Measurements from ENCODE around the gene ZNF106. TPM values are rescaled to one million over a fixed set of nuclear protein-coding genes. Genes with fewer than 3 reads are reported as not detected.

The ZNF106 gene
- total RNA-seq, 6 donors from 2014 or later: 67.0 to 130 (median 93.0) TPM

GRCh38 chr15:42385206-42385979, 105.5 kb downstream of the ZNF106 start:
- no peak overlapping the region for H3K4me3 ChIP-seq
- WGBS, 2 donors: 48 to 57% methylated on average over 5 of the region's 5 CpGs
- peaks cover 0 to 9% (median 4%) of the 10 kb centered on the region in 4 donors for H3K36me3 ChIP-seq
- H3K9me3 ChIP-seq: no peaks in the 10 kb centered on the region
- DNase-seq (no peak), ATAC-seq (ENCODE audit: low FRiP score in 2 of 2) (no peak)
- no peaks in the 10 kb centered on the region for H3K27me3 ChIP-seq
- H3K4me1 ChIP-seq: peaks cover 15 to 25% (median 17%) of the 10 kb centered on the region in 4 donors
- H3K27ac ChIP-seq: peak overlapping the region; percentile 25 to 57 (median 48)
- no peak for TF ChIP-seq POLR2A (IDR thresholded peaks at IDR 0.05)
- TF ChIP-seq POLR2AphosphoS5 (IDR thresholded peaks at IDR 0.05): no peak
- TF ChIP-seq EP300 (IDR thresholded peaks at IDR 0.05): no peak
- peak in 4 of 6 experiments; percentile 14 to 32 (median 26) for TF ChIP-seq CTCF (IDR thresholded peaks at IDR 0.05)

GRCh38 chr15:42384597-42384996, 106.3 kb downstream of the ZNF106 start:
- Histone ChIP-seq H3K27me3 (no peaks in the 10 kb centered on the region), H3K4me1 (peaks cover 15 to 25% (median 17%) of the 10 kb centered on the region in 4 donors), H3K9me3 (no peaks in the 10 kb centered on the region), H3K4me3 (no peak overlapping the region), H3K36me3 (peaks cover 0 to 8% (median 3%) of the 10 kb centered on the region in 4 donors), H3K27ac (no peak overlapping the region)
- no peak for DNase-seq
- no peak for TF ChIP-seq POLR2AphosphoS5 (IDR thresholded peaks at IDR 0.05)
- no peak for TF ChIP-seq POLR2A (IDR thresholded peaks at IDR 0.05)
- no peak for TF ChIP-seq EP300 (IDR thresholded peaks at IDR 0.05)
- no peak for TF ChIP-seq CTCF (IDR thresholded peaks at IDR 0.05)
- WGBS, 2 donors: 51 to 60% methylated on average over 4 of the region's 4 CpGs
- ATAC-seq (ENCODE audit: low FRiP score in 2 of 2): no peak

GRCh38 chr15:42378011-42378410, 112.9 kb downstream of the ZNF106 start:
- DNase-seq: no peak
- no peaks in the 10 kb centered on the region for H3K36me3 ChIP-seq
- TF ChIP-seq CTCF (IDR thresholded peaks at IDR 0.05) (no peak), EP300 (IDR thresholded peaks at IDR 0.05) (no peak), POLR2A (IDR thresholded peaks at IDR 0.05) (no peak), POLR2AphosphoS5 (IDR thresholded peaks at IDR 0.05) (no peak)

GRCh38 chr15:42375941-42376340, 115.0 kb downstream of the ZNF106 start:
- no peaks in the 10 kb centered on the region for H3K36me3 ChIP-seq
- DNase-seq (no peak), ATAC-seq (ENCODE audit: low FRiP score in 2 of 2) (no peak)
- WGBS, 2 donors: 75 to 77% methylated on average over 4 of the region's 4 CpGs
- H3K9me3 ChIP-seq: peaks cover 0 to 4% (median 0%) of the 10 kb centered on the region in 4 donors
- no peaks in the 10 kb centered on the region for H3K4me1 ChIP-seq
- no peak for TF ChIP-seq POLR2A (IDR thresholded peaks at IDR 0.05)
- no peak for TF ChIP-seq CTCF (IDR thresholded peaks at IDR 0.05)
- no peak for TF ChIP-seq EP300 (IDR thresholded peaks at IDR 0.05)
- no peak for TF ChIP-seq POLR2AphosphoS5 (IDR thresholded peaks at IDR 0.05)
- H3K27ac ChIP-seq: no peak overlapping the region
- H3K27me3 ChIP-seq: no peaks in the 10 kb centered on the region
- H3K4me3 ChIP-seq: no peak overlapping the region

More at GRCh38 chr15:42378011-42378410, 112.9 kb downstream of the ZNF106 start:
- ATAC-seq (ENCODE audit: low FRiP score in 2 of 2): no peak
- Histone ChIP-seq H3K9me3 (peaks cover 0 to 4% (median 0%) of the 10 kb centered on the region in 4 donors), H3K27me3 (no peaks in the 10 kb centered on the region), H3K4me1 (no peaks in the 10 kb centered on the region), H3K4me3 (no peak overlapping the region), H3K27ac (no peak overlapping the region)
- WGBS, 2 donors: 84 to 87% methylated on average over 8 of the region's 8 CpGs

All from upper lobe of left lung (tissue), 6 donors.